GM19397 (cell line): Measurements from ENCODE around the gene UEVLD.
"Not testable (repeated sequence)": the region's sequence is repeated elsewhere in the genome, so short reads cannot be mapped to it uniquely, and the experiment has no call there.

ENCODE experiments used
- ATAC-seq: cut with Tn5 transposase; IDR thresholded peaks from one replicate; pipeline ENCODE4 v1.9.1; 2021; ENCODE audit warnings: mild to moderate bottlenecking, moderate library complexity; ENCODE audit not compliant: unreplicated experiment

Gene UEVLD

DNA sequence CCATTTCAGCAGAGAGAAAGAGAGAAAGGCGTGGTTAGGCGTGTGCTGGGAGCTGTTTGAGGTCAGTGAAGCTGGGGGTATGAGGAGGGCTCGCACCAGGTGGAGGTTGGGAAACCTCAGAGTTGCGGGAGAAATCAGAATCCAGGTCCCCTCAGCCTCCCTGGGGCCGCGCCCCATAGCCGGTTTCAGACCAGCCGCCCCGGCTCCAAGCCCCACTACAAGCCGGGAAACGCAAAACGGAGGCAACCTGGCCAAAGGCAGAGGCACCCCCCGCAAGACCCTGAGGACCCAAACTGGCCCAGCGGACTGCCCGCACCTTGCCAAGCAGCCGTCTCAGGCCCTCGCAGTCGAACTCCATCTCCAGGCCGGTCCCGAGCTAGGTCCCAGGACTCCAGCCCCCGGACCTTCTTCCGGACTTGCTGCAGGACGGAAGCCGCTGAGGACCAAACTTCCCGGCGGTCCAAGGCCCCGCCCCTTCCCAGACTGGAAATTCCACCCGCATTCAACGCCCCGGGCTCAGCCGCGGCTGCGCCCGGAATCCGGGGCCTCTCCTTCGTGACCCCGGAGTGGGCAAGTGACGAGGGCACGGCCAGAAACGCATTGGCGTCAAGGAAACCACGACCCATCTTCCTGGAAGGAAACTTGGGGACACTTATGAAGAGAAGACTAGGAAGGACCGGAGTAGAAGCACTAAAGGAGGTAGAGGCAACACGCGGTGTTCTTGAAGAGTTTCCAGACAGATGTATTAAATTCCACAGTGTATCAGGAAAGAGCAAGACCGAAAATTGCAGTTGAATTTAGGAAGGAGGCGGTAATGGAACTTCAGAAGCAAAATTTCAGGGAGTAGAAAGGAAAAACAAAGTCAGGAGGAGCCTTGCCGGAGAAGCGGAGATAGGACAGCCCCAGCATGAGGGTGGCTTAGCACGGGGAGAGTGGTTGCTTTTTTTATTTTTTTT lies at the start of gene UEVLD:
UEVLD (minus strand) TSS at position 438 of the 956 bp plus-strand sequence; CDS start at position 358, 80 bp downstream.
- peak; percentile 62 for ATAC-seq

DNA sequence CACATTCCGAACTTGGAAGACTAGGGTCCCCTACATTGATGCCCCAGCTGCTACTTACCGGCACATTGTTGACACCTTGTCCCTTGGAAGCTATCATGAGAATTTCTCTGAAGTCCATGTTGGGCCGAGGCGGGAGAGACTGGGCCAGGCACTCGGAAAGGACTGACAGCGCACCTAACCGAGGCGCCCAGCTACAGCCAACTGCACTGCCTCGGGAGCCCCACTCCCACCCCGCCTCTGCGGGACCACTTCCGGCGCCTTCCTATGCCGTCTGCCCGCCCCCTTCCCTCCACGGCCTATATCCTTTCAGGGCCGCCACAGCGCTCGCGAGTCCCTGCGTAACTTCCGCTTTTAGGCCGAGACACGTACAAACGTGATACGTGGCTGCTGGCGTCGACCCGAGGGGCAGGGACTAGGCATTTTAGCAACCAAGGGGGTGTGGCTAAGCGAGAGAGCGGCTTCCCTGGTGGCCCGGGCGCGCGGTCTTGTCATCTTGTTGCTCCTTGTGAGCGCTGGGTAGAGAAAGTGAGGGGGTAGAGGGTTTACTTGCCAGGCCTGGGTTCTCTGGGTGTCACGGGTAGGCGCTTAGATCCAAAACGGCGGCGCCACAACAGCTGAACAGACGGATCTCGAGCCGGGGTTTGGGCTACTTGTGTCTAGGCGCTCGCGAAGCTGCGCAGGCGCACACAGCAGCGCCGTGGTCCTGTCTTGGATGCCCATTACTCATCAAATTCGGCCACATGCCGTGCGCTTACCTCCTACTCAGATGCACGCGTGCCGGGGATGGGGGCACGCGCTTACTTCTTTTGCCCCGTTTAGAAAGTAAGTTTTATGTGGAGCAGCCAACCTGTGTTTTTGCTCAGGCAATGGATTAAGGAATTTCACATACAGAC lies 45.9 kb upstream of the UEVLD start, which contains the start of gene SPTY2D1:
SPTY2D1 (minus strand) TSS at position 203 of the 893 bp plus-strand sequence; CDS start at position 118, 85 bp downstream.
- peak; percentile 96 for ATAC-seq

DNA sequence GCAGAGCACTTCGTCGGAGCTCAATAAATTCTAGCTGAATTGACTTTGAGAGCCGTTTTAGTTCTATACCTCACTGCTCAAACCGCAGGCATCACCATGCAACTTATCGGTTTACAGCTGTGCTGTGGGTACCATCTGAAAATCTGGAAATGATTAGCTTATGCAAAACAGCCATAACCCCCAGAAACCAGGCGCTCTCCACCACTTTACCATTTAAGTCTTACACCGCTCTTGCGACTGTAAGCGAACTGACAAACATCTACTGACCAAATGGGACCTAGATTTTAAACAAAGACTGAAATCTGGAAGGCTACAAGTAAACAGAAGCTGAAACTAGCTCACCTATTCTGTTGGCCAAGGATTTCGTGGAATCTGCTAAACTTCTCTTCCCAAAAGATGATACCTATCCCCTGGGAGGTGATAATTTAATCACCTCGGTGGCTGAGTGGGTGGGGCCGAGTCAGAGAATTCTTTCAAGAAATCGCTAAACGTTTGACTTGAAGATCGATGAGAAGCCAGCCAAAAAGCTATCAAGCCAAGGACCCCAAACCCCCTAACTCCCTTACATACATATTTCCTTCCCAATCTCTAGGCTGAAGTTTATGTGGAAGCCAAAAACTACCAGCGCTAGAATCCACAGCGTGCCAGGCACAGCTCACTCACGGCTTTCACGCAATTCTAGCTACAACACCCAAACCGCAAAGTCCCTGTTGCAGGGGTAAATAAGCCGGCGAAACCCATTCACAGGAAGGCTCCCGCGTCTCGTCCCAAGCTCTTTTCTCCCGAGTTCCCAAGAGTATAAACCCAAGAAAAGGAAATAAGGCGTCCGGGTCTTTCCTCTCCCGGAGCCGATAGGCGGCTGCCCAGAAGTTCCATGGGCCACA lies 45.0 kb upstream of the UEVLD start:
- ATAC-seq: peak; percentile 54

GRCh38 chr11:18632841-18633240 lies 44.3 kb upstream of the UEVLD start:
- ATAC-seq: no peak

DNA sequence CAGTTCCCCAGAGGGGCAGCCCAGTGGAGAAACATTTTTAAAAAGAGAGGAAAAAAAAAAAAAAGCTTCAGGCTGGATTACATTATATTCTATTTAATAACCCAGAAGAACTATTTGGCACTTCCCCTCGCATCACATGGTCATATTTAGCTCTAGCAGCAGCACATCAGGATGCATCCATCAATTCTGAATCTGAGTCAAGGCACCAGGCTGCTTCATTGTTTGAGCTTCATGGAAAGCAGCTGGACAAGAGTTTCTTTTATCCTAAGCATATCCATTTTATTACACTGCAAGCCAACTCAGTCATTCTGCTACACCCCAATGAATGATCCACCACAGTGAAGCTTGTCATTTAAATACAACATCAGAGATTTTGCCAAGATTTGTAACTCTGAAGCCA lies 35.6 kb upstream of the UEVLD start:
- ATAC-seq: no peak

DNA sequence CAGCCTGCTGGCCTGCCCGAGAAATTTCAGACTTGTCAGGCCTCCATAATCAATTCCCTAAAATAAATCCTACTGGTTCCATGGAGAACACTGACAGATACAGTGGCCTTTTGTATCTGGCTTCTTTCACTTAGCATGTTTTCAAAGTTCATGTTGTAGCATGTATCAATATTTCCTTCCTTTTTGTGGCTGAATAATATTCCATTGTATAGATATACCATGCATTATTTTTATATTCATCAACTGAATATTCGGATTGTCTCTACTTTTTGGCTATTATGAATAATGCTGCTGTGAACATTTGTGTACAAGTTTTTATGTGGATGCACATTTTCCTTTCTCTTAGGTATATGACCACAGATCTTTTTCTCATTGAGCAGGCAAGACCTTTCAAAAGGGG lies 35.2 kb upstream of the UEVLD start:
- ATAC-seq: no peak

GRCh38 chr11:18618342-18619025 lies 29.9 kb upstream of the UEVLD start:
- no peak for ATAC-seq

GRCh38 chr11:18617688-18618341 lies 29.3 kb upstream of the UEVLD start:
- no peak for ATAC-seq

GRCh38 chr11:18615628-18616392 lies 27.3 kb upstream of the UEVLD start:
- peak; percentile 80 for ATAC-seq

DNA sequence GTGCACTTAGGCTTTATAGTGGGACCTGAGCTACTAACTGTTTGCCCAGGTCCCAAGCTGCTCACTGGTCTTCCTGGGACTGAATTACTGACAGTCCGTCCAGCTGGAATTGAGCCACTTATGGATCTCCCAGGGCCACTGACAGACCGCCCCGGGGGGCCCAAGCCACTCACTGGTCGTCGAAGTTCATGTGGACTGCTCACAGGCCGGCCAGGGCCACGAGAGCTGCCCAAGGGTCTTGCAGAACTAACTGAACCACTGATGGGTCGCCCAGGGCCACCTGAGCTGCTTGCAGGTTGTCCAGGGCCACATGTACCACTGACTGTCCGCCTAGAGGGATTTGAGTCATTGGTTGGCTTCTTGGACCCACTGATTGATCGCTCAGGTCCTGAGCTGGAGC lies 26.1 kb upstream of the UEVLD start:
- no peak for ATAC-seq

DNA sequence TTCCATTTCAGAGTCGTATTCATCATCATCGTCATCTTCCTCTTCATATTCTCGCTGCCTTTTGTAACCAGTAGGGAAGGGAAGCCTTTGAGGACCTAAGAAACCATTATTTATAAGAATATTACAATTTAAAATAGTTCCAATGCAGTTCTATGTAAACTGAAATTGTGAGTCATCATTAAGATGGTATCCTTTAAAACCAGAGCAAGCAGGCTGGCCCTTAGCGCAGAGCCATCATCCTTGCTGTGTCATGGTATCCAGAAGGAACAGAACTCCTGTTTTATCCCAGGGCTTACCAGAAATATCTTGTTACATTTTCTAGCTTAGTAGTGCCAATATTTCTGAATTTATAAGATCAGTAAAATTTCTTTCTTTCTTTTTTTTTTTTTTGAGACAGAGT lies 23.9 kb upstream of the UEVLD start:
- no peak for ATAC-seq

- no peak for ATAC-seq
These were observed 22.7 kb upstream of the UEVLD start for GRCh38 chr11:18611196-18611595.

- no peak for ATAC-seq
These were observed 19.8 kb upstream of the UEVLD start for GRCh38 chr11:18608376-18608775.

DNA sequence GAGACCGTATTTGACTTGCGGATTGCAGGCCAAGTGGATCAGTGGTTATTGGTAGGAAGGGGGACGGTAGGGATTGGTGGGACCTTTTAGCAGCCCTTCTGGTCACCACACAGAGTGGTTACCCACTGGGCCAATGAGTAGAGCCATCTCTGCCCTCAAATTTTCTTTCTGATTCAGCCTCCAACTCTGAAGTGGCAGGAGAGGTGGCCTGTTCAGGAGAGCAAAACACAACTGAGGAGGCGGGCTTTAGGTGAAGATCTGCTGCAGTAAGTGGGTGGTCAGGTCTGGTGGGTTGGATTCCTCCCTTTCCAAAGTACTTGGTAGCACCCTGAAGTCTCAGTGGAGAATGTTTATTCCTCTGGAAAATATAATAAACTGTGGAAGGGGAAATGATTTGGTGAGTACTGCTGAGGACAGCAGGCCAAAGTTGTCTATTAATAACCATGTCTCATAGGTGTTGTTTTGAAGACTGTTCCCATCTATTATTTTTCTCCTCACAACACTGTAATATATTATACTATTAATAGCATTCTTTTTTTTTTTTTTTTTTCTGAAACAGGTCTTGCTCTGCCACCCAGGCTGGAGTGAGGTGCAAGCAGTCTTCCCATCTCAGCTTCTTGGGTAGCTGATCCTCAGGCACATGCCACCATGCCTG lies 12.5 kb upstream of the UEVLD start:
- no peak for ATAC-seq

DNA sequence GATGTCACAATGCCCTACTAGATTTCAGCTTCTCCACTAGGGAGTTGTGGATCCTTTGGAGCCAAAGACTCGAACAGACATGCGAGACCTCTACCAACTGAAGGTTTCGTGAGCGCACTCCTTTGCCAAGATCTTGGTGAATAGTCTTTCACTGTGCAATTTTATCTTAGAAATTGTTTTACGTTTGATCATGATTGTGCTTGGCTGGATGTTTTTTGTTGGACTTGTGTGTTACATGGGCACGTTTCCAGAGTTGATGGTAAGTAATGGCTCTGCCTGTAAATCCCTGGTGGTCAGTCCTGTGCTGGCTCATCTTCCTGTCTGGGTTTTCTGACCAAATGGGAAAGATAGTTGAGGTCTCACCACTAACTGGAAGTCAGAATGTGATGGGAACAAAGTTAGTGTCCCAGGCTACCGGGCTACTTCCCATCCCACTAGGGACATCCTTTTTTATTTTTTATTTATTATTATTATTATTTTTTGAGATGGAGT lies 11.3 kb upstream of the UEVLD start, which contains the start of gene MISFA:
MISFA (plus strand) TSS at position 51 of the 492 bp plus-strand sequence; CDS start at position 191, 140 bp downstream.
- ATAC-seq: no peak

GRCh38 chr11:18594999-18595749 lies 6.6 kb upstream of the UEVLD start:
- ATAC-seq: no peak

- ATAC-seq: not testable (repeated sequence)
These were observed 5.6 kb upstream of the UEVLD start for GRCh38 chr11:18594088-18594487.
